GM12892 (cell line): Measurements from ENCODE around the gene SEH1L.
A peak's percentile ranks its signal among the peaks of the same experiment; 100 is the strongest.

Source experiments
- DNase-seq: peaks from one replicate; pipeline ENCODE4 v3.0.0; 2011; ENCODE audit not compliant: insufficient read length
- FAIRE-seq: peaks from 2 replicates; lab custom pipeline; 2011; peaks lifted over from hg19 to GRCh38; lab: Jason Lieb, UNC
- POLR2A ChIP-seq: IDR thresholded peaks from 2 replicates; pipeline ENCODE4 v1.6.1; 2011; ENCODE audit warnings: low read depth, low read length, control low read depth
- POLR2AphosphoS5 ChIP-seq: IDR thresholded peaks from 2 replicates; pipeline ENCODE4 v1.6.1; 2011; ENCODE audit warnings: low read depth, low read length, control low read depth
- TAF1 ChIP-seq: IDR thresholded peaks from 2 replicates; pipeline ENCODE4 v1.6.1; 2011; ENCODE audit warnings: low read depth, mild to moderate bottlenecking, control low read depth, low read length, borderline replicate concordance

SEH1L gene

GRCh38 chr18:12922266-12922665, 25.5 kb upstream of the SEH1L start:
- FAIRE-seq (no peak), DNase-seq (no peak)
- no peak for TF ChIP-seq POLR2AphosphoS5
- no peak for TF ChIP-seq POLR2A
- TF ChIP-seq TAF1: no peak

DNA sequence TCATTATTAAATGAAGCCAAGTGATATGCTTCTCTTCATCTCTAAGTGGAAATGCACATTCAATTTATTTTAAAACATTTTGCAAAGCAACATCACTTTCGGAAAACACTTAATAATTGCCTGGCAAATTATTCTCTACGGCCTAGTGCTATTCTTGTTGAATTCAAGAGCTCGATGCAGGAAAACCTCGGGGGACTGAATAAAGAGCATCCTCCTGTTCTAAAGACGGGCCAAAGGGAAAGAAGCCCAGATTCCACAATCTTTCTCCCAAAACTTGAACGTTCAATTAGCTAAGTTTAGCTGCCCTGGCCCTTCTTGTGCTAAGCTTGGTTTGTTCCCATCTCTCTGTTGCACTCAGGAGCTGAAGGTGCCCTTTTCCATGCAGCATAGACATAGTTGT, 23.2 kb upstream of the SEH1L start:
- TF ChIP-seq POLR2AphosphoS5 (no peak), POLR2A (no peak)
- FAIRE-seq (no peak), DNase-seq (no peak)

DNA sequence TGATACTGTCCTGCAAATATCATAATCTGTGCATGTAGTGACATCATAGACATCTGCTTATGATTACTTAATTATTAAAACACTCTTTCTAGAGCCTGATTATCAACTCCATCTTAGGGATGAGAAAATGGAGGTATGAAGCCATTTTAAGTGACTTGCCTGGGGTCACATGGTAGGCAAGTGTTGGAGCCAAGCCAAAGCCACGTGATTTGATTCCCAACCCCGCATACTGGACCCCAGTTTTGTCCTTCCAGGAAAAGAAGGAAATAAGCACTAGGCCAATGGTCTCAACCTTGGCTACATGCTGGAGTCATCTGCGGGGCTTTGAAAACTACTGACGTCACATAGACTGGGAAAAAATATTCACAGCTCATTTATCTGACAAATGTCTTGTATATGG, 19.6 kb upstream of the SEH1L start:
- FAIRE-seq (no peak), DNase-seq (no peak)
- no peak for TF ChIP-seq POLR2A
- no peak for TF ChIP-seq POLR2AphosphoS5
- no peak for TF ChIP-seq TAF1

GRCh38 chr18:12928641-12929040, 19.2 kb upstream of the SEH1L start:
- DNase-seq (no peak), FAIRE-seq (no peak)
- TF ChIP-seq TAF1 (no peak), POLR2AphosphoS5 (no peak), POLR2A (no peak)

DNA sequence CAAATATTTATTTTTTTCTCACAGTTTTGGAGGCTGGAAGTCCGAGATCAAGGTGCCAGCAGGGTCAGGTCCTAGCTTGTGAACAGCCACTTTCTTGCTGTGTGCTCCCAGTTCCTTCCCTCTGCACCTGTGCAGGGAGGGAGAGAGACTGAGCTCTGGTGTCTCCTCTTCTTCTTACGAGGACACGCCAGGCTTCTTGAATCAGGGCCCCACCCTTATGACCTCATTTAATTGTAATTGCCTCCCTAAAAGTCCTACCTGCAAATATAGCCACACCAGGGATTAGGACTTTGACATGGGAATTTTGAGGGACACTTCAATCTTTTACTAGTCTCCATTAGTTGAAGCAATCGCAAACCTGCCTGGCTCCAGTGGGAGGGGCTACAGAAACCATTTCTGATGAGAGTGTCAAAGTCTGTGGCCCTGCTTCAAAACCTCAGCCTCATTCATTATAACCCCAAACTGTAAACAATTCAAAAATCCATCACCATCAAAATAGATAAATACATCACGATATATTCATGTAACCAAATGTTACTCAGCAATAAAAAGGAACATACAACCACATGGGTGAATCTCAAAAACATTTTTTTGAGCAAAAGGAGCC, 18.2 kb upstream of the SEH1L start:
- no peak for DNase-seq
- FAIRE-seq: no peak
- TF ChIP-seq TAF1 (no peak), POLR2A (no peak), POLR2AphosphoS5 (no peak)

DNA sequence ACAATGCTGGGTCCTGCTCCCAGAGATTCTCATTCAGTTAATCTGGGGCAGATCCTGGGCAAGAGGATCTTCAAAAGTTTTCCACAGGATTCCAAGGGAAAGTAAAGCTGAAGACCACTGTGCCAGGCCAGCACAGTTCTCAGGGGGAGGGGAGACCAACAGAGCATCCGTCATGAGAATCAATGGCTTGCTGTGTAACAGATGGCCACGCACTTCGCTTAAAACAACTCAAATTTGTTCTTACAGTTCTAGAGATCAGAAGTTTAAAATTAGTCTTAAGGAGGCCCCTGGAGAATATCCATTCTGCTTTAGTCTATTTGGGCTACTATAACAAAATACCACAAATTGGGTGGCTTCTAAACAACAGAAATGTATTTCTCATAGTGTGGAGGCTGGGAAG, 17.4 kb upstream of the SEH1L start:
- FAIRE-seq: no peak
- no peak for DNase-seq

GRCh38 chr18:12930908-12931307, 16.9 kb upstream of the SEH1L start:
- TF ChIP-seq POLR2AphosphoS5 (no peak), TAF1 (no peak), POLR2A (no peak)
- DNase-seq (no peak), FAIRE-seq (peak; percentile 21)

More for the DNA sequence above, 17.4 kb upstream of the SEH1L start:
- TF ChIP-seq POLR2A (no peak), TAF1 (no peak), POLR2AphosphoS5 (no peak)

- FAIRE-seq (no peak), DNase-seq (no peak)
- TF ChIP-seq POLR2AphosphoS5 (no peak), POLR2A (no peak), TAF1 (no peak)
Measured at GRCh38 chr18:12933327-12933726, 14.5 kb upstream of the SEH1L start.

DNA sequence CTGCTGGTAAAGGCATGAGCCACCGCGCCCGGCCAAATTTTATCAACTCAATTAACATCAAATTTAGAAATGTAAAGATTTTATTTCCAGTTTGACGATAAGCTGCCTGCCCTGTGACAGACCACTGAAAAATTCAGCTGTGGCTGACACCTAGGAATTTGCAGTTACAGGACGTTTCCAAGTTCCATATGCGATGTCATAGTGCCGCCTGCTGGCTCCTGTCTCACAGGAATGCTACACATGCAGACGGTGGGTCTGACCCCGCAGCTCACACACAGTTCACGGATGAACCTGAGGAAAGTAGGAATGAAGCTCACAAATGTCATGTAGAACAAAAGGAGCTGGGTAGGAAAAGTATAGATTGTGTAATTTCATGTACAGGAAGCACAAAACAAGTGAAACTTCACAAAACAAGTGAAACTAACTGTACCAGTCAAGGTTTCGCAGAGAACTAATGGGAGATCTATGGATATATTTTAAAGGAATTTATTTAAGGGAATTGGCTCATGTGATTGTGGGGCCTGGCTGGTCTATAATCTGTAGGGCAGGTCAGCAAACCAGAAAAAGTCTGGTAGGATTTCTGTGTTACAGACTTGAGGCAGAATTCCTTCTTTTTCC, 13.2 kb upstream of the SEH1L start:
- no peak for DNase-seq

DNA sequence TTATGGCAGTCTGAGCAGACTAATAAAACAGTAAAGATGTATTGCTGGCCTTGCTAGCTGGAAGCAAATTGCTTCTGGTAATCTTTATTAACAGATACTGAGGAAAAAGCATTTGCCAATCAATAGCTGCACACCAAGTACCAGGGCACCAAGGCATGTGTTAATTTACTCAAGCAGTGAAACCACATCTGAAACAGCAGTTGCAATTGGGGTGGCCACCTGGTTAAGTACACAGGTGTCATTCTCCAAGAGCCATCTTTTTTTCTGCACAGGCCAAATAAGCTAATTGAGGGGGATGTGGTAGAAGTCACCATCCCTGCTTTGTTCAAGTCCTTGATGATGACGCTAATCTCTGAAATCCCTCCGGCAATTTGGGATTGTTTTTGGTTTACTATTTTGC, 8.6 kb upstream of the SEH1L start:
- TF ChIP-seq POLR2A (no peak), TAF1 (no peak), POLR2AphosphoS5 (no peak)
- FAIRE-seq (no peak), DNase-seq (no peak)

More for the DNA sequence above, 13.2 kb upstream of the SEH1L start:
- FAIRE-seq: peak; percentile 86
- TF ChIP-seq POLR2AphosphoS5 (no peak), POLR2A (no peak), TAF1 (no peak)

DNA sequence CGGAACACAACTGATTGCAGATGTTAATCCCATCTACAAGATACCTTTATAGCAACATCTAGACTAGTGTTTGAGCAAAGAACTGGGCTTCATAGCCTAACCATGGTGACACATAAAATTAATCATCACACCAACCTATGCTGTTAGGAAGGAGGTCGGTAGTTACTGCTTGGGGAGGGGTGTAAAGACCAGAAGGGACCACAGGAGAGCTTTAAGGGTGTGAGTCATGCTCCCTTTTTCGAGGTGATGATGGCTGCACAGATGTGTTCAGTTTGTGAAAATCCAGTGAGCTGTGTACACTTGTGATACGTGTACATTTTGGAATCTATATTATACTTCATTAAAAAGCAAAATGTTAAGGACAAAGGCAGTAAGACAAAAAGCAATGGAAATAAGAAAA, 4.6 kb upstream of the SEH1L start:
- DNase-seq (no peak), FAIRE-seq (no peak)
- TF ChIP-seq TAF1: no peak
- TF ChIP-seq POLR2A: no peak
- no peak for TF ChIP-seq POLR2AphosphoS5

DNA sequence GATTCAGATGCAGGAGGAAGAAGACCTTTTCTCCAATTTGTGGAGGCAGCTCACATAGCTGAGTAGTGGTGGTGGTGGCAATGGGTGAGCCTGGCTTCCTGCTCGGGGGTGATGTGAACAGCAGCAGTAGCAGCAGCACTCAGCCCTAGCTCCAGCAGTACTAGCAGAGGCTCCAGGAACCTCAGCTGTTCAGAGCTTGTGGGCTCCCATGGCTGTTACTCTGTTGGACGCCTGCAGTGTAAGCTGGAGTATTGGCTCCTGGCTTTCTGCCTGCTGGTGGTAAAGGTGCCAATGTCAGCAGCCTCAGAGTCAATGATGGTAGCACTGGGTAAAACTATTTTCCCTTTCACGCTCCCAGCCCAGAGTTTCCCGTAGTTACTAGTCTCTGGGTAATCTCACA, 3.1 kb upstream of the SEH1L start:
- DNase-seq (no peak), FAIRE-seq (no peak)
- TF ChIP-seq POLR2A (no peak), TAF1 (no peak), POLR2AphosphoS5 (no peak)
